Medulla oblongata (tissue), 1 donor: ENCODE data around the gene INPP5E.
A peak's percentile ranks its signal among the peaks of the same experiment; 100 is the strongest.

ENCODE experiments used
- DNase-seq: peaks from one replicate; pipeline ENCODE4 v3.0.0-alpha.2; 2015; ENCODE audit errors: extremely low spot score

Gene INPP5E

GRCh38 chr9:136439481-136440408 is at the start of gene INPP5E:
Gene INPP5E (minus strand): TSS chr9:136439845. CDS start chr9:136439419, 426 bp downstream.
- DNase-seq: peak; percentile 45

GRCh38 chr9:136488247-136489214 is 48.9 kb upstream of the INPP5E start:
- DNase-seq: peak; percentile 54

- no peak for DNase-seq
Measured at GRCh38 chr9:136487672-136488071, 48.0 kb upstream of the INPP5E start.

GRCh38 chr9:136486823-136487620 is 47.4 kb upstream of the INPP5E start:
- DNase-seq: no peak

- DNase-seq: no peak
Measured at GRCh38 chr9:136486131-136486530, 46.5 kb upstream of the INPP5E start.

- DNase-seq: peak; percentile 90
Measured at GRCh38 chr9:136485049-136486045, 45.7 kb upstream of the INPP5E start.

- no peak for DNase-seq
Measured at GRCh38 chr9:136484153-136485048, 44.8 kb upstream of the INPP5E start.

GRCh38 chr9:136483589-136484152 is 44.0 kb upstream of the INPP5E start:
- peak; percentile 92 for DNase-seq

- DNase-seq: peak; percentile 99
Measured at GRCh38 chr9:136482793-136483588, 43.3 kb upstream of the INPP5E start, which contains the start of gene SEC16A. Gene SEC16A (minus strand): TSS chr9:136483040. CDS start chr9:136477615, 5,425 bp downstream.

GRCh38 chr9:136482046-136482792 is 42.6 kb upstream of the INPP5E start:
- peak; percentile 38 for DNase-seq

- DNase-seq: no peak
Measured at GRCh38 chr9:136481558-136481957, 41.9 kb upstream of the INPP5E start.

GRCh38 chr9:136476369-136477150 is 36.9 kb upstream of the INPP5E start:
- no peak for DNase-seq

- DNase-seq: no peak
Measured at GRCh38 chr9:136474974-136475865, 35.6 kb upstream of the INPP5E start.

GRCh38 chr9:136474021-136474640 is 34.5 kb upstream of the INPP5E start:
- no peak for DNase-seq

- DNase-seq: no peak
Measured at GRCh38 chr9:136473354-136473721, 33.7 kb upstream of the INPP5E start.
